OCI-LY1 (cell line): ENCODE measurements around the gene TMEM150C.

Experiments used
- H2AFZ ChIP-seq: fragments of 200-600 bp; sonication (generic), shearing (Covaris generic); 2 replicates; pipeline ENCODE4 v1.6.0; 2014; ENCODE audit warnings: antibody characterized with exemption, mild to moderate bottlenecking, low read length
- H3F3A ChIP-seq: fragments of 200-600 bp; sonication (generic), shearing (Covaris generic); 2 replicates; pipeline ENCODE4 v1.6.0; 2014; ENCODE audit warnings: mild to moderate bottlenecking, antibody characterized with exemption, low read length, moderate library complexity; ENCODE audit not compliant: insufficient read depth
- H3K27ac ChIP-seq: fragments of 200-600 bp; sonication (generic); 2 replicates; pipeline ENCODE4 v1.5.1; 2014; ENCODE audit warnings: low read length, mixed run types, mild to moderate bottlenecking, low read depth; ENCODE audit not compliant: poor library complexity, severe bottlenecking
- H3K27me3 ChIP-seq: fragments of 200-600 bp; sonication (generic); 2 replicates; pipeline ENCODE4 v1.6.0; 2014; ENCODE audit warnings: antibody characterized with exemption, mild to moderate bottlenecking, low read length, moderate library complexity; ENCODE audit not compliant: insufficient read depth
- H3K36me3 ChIP-seq: fragments of 200-600 bp; sonication (generic); 2 replicates; pipeline ENCODE4 v1.6.1; 2014; ENCODE audit warnings: mild to moderate bottlenecking, antibody characterized with exemption, low read length, moderate library complexity, mixed read lengths; ENCODE audit not compliant: insufficient read depth
- H3K4me1 ChIP-seq: fragments of 200-600 bp; sonication (generic); 2 replicates; pipeline ENCODE4 v1.5.1; 2014; ENCODE audit warnings: mild to moderate bottlenecking, low read length, moderate library complexity; ENCODE audit not compliant: insufficient read depth, severe bottlenecking
- H3K4me2 ChIP-seq: fragments of 200-600 bp; sonication (generic), shearing (Covaris generic); 2 replicates; pipeline ENCODE4 v1.6.1; 2014; ENCODE audit warnings: low read length
- H3K4me3 ChIP-seq: fragments of 200-600 bp; sonication (generic); 2 replicates; pipeline ENCODE4 v1.5.1; 2014; ENCODE audit warnings: low read length, low read depth, mild to moderate bottlenecking, mixed read lengths; ENCODE audit not compliant: poor library complexity, severe bottlenecking
- H3K79me2 ChIP-seq: fragments of 200-600 bp; shearing (Covaris generic); 2 replicates; pipeline ENCODE4 v1.6.1; 2016; ENCODE audit warnings: mixed run types, low read length, mixed read lengths; ENCODE audit not compliant: insufficient read depth
- H3K9ac ChIP-seq: fragments of 200-600 bp; sonication (generic), shearing (Covaris generic); 2 replicates; pipeline ENCODE4 v1.6.1; 2014; ENCODE audit warnings: mild to moderate bottlenecking, low read length, mixed read lengths
- H3K9me2 ChIP-seq: fragments of 200-600 bp; sonication (generic), shearing (Covaris generic); 2 replicates; pipeline ENCODE4 v1.6.1; 2014; ENCODE audit warnings: low read depth, mild to moderate bottlenecking, low read length, mixed read lengths
- H3K9me3 ChIP-seq: fragments of 200-600 bp; shearing (Covaris generic); 2 replicates; pipeline ENCODE4 v1.6.1; 2014; ENCODE audit warnings: low read length, mixed read lengths
- H4K20me1 ChIP-seq: fragments of 200-600 bp; sonication (generic), shearing (Covaris generic); 2 replicates; pipeline ENCODE4 v1.6.0; 2016; ENCODE audit warnings: mild to moderate bottlenecking, low read length; ENCODE audit not compliant: insufficient read depth
- EZH2 ChIP-seq: fragments of 200-600 bp; sonication (generic), shearing (Covaris generic); IDR thresholded peaks from 2 replicates; pipeline ENCODE4 v1.8.0; 2017; ENCODE audit warnings: borderline replicate concordance, mixed run types, mild to moderate bottlenecking, antibody characterized with exemption, low read length, moderate library complexity, mixed read lengths
- TF ChIP-seq, protein P1 (sequence below): fragments of 200-600 bp; sonication (generic), shearing (Covaris generic); IDR thresholded peaks from 2 replicates; pipeline ENCODE4 v1.5.1; 2017; ENCODE audit warnings: mild to moderate bottlenecking, antibody characterized with exemption, low read length, moderate library complexity, mixed read lengths

TMEM150C gene

GRCh38 chr4:82491251-82491960 lies 70.4 kb downstream of the TMEM150C start:
- Histone ChIP-seq H3K27ac (no peak overlapping the region), H2AFZ (no peak overlapping the region), H3K4me1 (no peaks in the 10 kb centered on the region), H3K36me3 (no peaks in the 10 kb centered on the region), H3K79me2 (no peaks in the 10 kb centered on the region), H3K9me3 (no peaks in the 10 kb centered on the region), H3K9ac (no peak overlapping the region), H3K4me3 (no peak overlapping the region), H3K9me2 (no peaks in the 10 kb centered on the region), H4K20me1 (no peaks in the 10 kb centered on the region), H3K4me2 (no peak overlapping the region), H3K27me3 (no peaks in the 10 kb centered on the region), H3F3A (no peaks in the 10 kb centered on the region)
- TF ChIP-seq, protein P1, sequence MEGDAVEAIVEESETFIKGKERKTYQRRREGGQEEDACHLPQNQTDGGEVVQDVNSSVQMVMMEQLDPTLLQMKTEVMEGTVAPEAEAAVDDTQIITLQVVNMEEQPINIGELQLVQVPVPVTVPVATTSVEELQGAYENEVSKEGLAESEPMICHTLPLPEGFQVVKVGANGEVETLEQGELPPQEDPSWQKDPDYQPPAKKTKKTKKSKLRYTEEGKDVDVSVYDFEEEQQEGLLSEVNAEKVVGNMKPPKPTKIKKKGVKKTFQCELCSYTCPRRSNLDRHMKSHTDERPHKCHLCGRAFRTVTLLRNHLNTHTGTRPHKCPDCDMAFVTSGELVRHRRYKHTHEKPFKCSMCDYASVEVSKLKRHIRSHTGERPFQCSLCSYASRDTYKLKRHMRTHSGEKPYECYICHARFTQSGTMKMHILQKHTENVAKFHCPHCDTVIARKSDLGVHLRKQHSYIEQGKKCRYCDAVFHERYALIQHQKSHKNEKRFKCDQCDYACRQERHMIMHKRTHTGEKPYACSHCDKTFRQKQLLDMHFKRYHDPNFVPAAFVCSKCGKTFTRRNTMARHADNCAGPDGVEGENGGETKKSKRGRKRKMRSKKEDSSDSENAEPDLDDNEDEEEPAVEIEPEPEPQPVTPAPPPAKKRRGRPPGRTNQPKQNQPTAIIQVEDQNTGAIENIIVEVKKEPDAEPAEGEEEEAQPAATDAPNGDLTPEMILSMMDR = no peak
- no peak for TF ChIP-seq EZH2

DNA sequence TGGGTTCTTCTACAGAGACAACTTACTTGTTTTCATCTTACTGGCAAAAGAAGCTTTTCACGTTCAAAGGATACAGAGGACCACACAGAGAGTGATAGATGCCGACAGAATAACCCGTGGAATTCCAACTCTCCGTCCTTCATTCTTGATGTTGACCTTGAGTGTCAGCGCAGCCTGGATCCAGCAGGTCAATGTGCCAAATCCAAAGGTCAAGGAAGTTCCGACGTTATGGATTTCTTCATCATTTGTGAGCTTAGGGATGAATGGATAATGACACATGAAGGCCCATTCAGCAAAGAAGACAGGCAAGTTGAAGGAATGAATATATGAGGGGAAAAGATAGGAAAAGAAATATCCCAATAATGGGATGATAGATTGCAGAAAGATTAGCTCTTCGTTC lies 71.8 kb downstream of the TMEM150C start:
- no peaks in the 10 kb centered on the region for H3K9me3 ChIP-seq
- TF ChIP-seq, protein P1 = no peak
- no peak for TF ChIP-seq EZH2
- no peak overlapping the region for H3K4me3 ChIP-seq
- H3K27me3 ChIP-seq = no peaks in the 10 kb centered on the region
- no peaks in the 10 kb centered on the region for H4K20me1 ChIP-seq
- no peaks in the 10 kb centered on the region for H3K79me2 ChIP-seq
- no peak overlapping the region for H3K4me2 ChIP-seq
- H3K27ac ChIP-seq = no peak overlapping the region
- no peaks in the 10 kb centered on the region for H3K36me3 ChIP-seq
- H3K4me1 ChIP-seq = no peaks in the 10 kb centered on the region
- no peak overlapping the region for H3K9ac ChIP-seq
- H3F3A ChIP-seq = no peaks in the 10 kb centered on the region
- no peaks in the 10 kb centered on the region for H3K9me2 ChIP-seq
- H2AFZ ChIP-seq = no peak overlapping the region

- no peak overlapping the region for H3K4me3 ChIP-seq
- H3K36me3 ChIP-seq = no peaks in the 10 kb centered on the region
- no peaks in the 10 kb centered on the region for H3K9me3 ChIP-seq
- no peak overlapping the region for H2AFZ ChIP-seq
- H3F3A ChIP-seq = no peaks in the 10 kb centered on the region
- no peak overlapping the region for H3K9ac ChIP-seq
- H3K9me2 ChIP-seq = no peaks in the 10 kb centered on the region
- H3K79me2 ChIP-seq = no peaks in the 10 kb centered on the region
- no peaks in the 10 kb centered on the region for H4K20me1 ChIP-seq
- TF ChIP-seq EZH2 = no peak
- TF ChIP-seq, protein P1 = no peak
- H3K4me1 ChIP-seq = no peaks in the 10 kb centered on the region
- no peak overlapping the region for H3K4me2 ChIP-seq
- no peaks in the 10 kb centered on the region for H3K27me3 ChIP-seq
- no peak overlapping the region for H3K27ac ChIP-seq
Observed at GRCh38 chr4:82489076-82489475, 72.7 kb downstream of the TMEM150C start.
